ENCODE results near the gene EPS15. TPM values are rescaled to one million over a fixed set of nuclear protein-coding genes. Genes with fewer than 3 reads are reported as not detected.
A peak's percentile ranks its signal among the peaks of the same experiment; 100 is the strongest.

EPS15 gene
- total and polyA plus RNA-seq, 10 of the 15 experiments (the other 5 are each of a cell fraction or from before 2014, with no cell fraction given): 24.7 to 87.8 (median 56.3) TPM

GRCh38 chr1:51306950-51307349 is 212.1 kb downstream of the EPS15 start:
- intact Hi-C loops (cut with micrococcal nuclease; ENCODE audit: unreplicated experiment) (no loop called here), in situ Hi-C loops (cut with MboI) (no loop called here)
- no peak overlapping the region for H3K4me3 ChIP-seq
- ChIA-PET RAD21 (ENCODE audit: unreplicated experiment) (interaction anchor here (1.0 kb wide), 1 partner anchor 228 kb away, joined by 3 read pairs; no protein-coding TSS in a partner anchor), CTCF (interaction anchor here (4.0 kb wide), 1 partner anchor 115 kb away, joined by 16 read pairs; no protein-coding TSS in a partner anchor), SMC1A (ENCODE audit: uncharacterized antibody, unreplicated experiment) (interaction anchor here (1.2 to 1.4 kb wide), 2 partner anchors 34 to 116 kb away, joined by 3 to 4 read pairs; no protein-coding TSS in a partner anchor), POLR2A (no interaction called here)
- no peak overlapping the region for H3K9ac ChIP-seq (ENCODE audit: control insufficient read depth, insufficient read depth, low read length)
- H3K36me3 ChIP-seq (ENCODE audit: control insufficient read depth in 2 of 2, insufficient read depth in 2 of 2, low read length in 1 of 2): no peaks in the 10 kb centered on the region
- no peak overlapping the region for H3K27ac ChIP-seq (ENCODE audit: control insufficient read depth, insufficient read depth)
- TF ChIP-seq POU2F2 (IDR thresholded peaks at IDR 0.05; ENCODE audit: borderline replicate concordance, low read depth, low read length): no peak
- TF ChIP-seq CHD4 (IDR thresholded peaks at IDR 0.05): no peak
- no peak for TF ChIP-seq SUPT20H (IDR thresholded peaks at IDR 0.05; ENCODE audit: borderline replicate concordance, control insufficient read depth, low read depth, low read length)
- peaks cover 29% of the 10 kb centered on the region for H3K4me1 ChIP-seq (ENCODE audit: control insufficient read depth, insufficient read depth, low read length)
- H3K4me2 ChIP-seq (ENCODE audit: control insufficient read depth, insufficient read depth): no peak overlapping the region
- no peaks in the 10 kb centered on the region for H4K20me1 ChIP-seq (ENCODE audit: control insufficient read depth, insufficient read depth)
- H3K79me2 ChIP-seq (ENCODE audit: control insufficient read depth, insufficient read depth, low read length): no peaks in the 10 kb centered on the region
- H3K27me3 ChIP-seq (replicated peaks in 1 of 2; ENCODE audit: control insufficient read depth in 2 of 2, insufficient read depth in 2 of 2, low read length in 1 of 2): no peaks in the 10 kb centered on the region
- no peaks in the 10 kb centered on the region for H3K9me3 ChIP-seq (replicated peaks; ENCODE audit: control insufficient read depth, insufficient read depth, low read length)
- no peak for ATAC-seq
- no peak for FAIRE-seq
- no peak for DNase-seq (ENCODE audit: low read depth, low spot score)
- BruUV-seq (replicated peaks): no TSS peak
- H2AFZ ChIP-seq (ENCODE audit: control insufficient read depth, low read depth, low read length): no peak overlapping the region
- 70% methylated on average over 5 of the region's 5 CpGs for WGBS (ENCODE audit: insufficient coverage, insufficient replicate concordance, low lambda C conversion rate, missing lambda C conversion rate)

- Histone ChIP-seq H3K79me2 (ENCODE audit: control insufficient read depth, insufficient read depth, low read length) (no peaks in the 10 kb centered on the region), H3K27ac (ENCODE audit: control insufficient read depth, insufficient read depth) (no peak overlapping the region), H4K20me1 (ENCODE audit: control insufficient read depth, insufficient read depth) (no peaks in the 10 kb centered on the region), H3K9ac (ENCODE audit: control insufficient read depth, insufficient read depth, low read length) (no peak overlapping the region), H3K4me2 (ENCODE audit: control insufficient read depth, insufficient read depth) (no peak overlapping the region), H3K36me3 (ENCODE audit: control insufficient read depth in 2 of 2, insufficient read depth in 2 of 2, low read length in 1 of 2) (no peaks in the 10 kb centered on the region), H3K9me3 (replicated peaks; ENCODE audit: control insufficient read depth, insufficient read depth, low read length) (no peaks in the 10 kb centered on the region), H3K4me3 (no peak overlapping the region), H3K4me1 (ENCODE audit: control insufficient read depth, insufficient read depth, low read length) (peaks cover 42% of the 10 kb centered on the region), H2AFZ (ENCODE audit: control insufficient read depth, low read depth, low read length) (no peak overlapping the region), H3K27me3 (replicated peaks in 1 of 2; ENCODE audit: control insufficient read depth in 2 of 2, insufficient read depth in 2 of 2, low read length in 1 of 2) (no peaks in the 10 kb centered on the region)
- FAIRE-seq (no peak), ATAC-seq (peak; percentile 31), DNase-seq (ENCODE audit: low read depth, low spot score) (no peak)
- ChIA-PET CTCF (interaction anchor here (0.7 to 4.0 kb wide), 8 partner anchors 8 to 230 kb away, joined by 3 to 16 read pairs (median 4); no protein-coding TSS in a partner anchor), RAD21 (ENCODE audit: unreplicated experiment) (interaction anchor here (0.7 to 1.2 kb wide), 6 partner anchors 12 to 229 kb away, joined by 3 to 4 read pairs (median 3); no protein-coding TSS in a partner anchor), POLR2A (interaction anchor here (0.7 to 0.9 kb wide), 2 partner anchors 9 to 37 kb away, joined by 3 to 5 read pairs; no protein-coding TSS in a partner anchor), SMC1A (ENCODE audit: uncharacterized antibody, unreplicated experiment) (interaction anchor here (0.6 to 1.7 kb wide), 11 partner anchors 9 to 432 kb away, joined by 3 to 5 read pairs (median 3); no protein-coding TSS in a partner anchor)
- BruUV-seq (replicated peaks): no TSS peak
- intact Hi-C loops (cut with micrococcal nuclease; ENCODE audit: unreplicated experiment) (no loop called here), in situ Hi-C loops (cut with MboI) (no loop called here)
- 58% methylated on average over 4 of the region's 4 CpGs for WGBS (ENCODE audit: insufficient coverage, insufficient replicate concordance, low lambda C conversion rate, missing lambda C conversion rate)
- TF ChIP-seq SMAD1 (IDR thresholded peaks at IDR 0.05; ENCODE audit: low read depth, partially characterized antibody) (no peak), SMARCA5 (IDR thresholded peaks at IDR 0.05) (no peak), TCF12 (IDR thresholded peaks at IDR 0.05; ENCODE audit: low read depth, low read length) (no peak), EED (IDR thresholded peaks at IDR 0.05; ENCODE audit: low read depth) (no peak), CTCF (IDR thresholded peaks at IDR 0.05 in 2 of 3, conservative IDR thresholded peaks at IDR 0.05 in 1 of 3; ENCODE audit: control insufficient read depth in 2 of 3, extremely low read depth in 1 of 3, insufficient read depth in 1 of 3, low read depth in 3 of 3, low read length in 3 of 3) (no peak), ZNF592 (IDR thresholded peaks at IDR 0.05) (no peak), SP1 (IDR thresholded peaks at IDR 0.05; ENCODE audit: low read depth, low read length) (no peak)
Observed at GRCh38 chr1:51305371-51305823, 213.7 kb downstream of the EPS15 start.
